GM18951 (cell line): ENCODE measurements around the gene SOCS6.
"Not testable (repeated sequence)": the region's sequence is repeated elsewhere in the genome, so short reads cannot be mapped to it uniquely, and the experiment has no call there.

ENCODE experiments used
- POLR2A ChIP-seq: IDR thresholded peaks from 4 replicates; pipeline ENCODE4 v1.6.1; 2011; ENCODE audit warnings: mild to moderate bottlenecking; ENCODE audit not compliant: insufficient read length, insufficient read depth; ENCODE audit errors: extremely low read depth
- in situ Hi-C: fragments of 300-500 bp; cut with MboI; formaldehyde crosslinking; loops from one replicate; pipeline ENCODE4 v1.12.0; 2022; ENCODE audit warnings: low sequenced_read_pairs, mixed read lengths, inconsistent platforms; ENCODE audit not compliant: unreplicated experiment

The SOCS6 gene

GRCh38 chr18:70334728-70335329 lies 46.0 kb downstream of the SOCS6 start:
- in situ Hi-C loops, result no loop called here
- TF ChIP-seq POLR2A, result no peak

GRCh38 chr18:70335892-70336726 lies 47.3 kb downstream of the SOCS6 start:
- TF ChIP-seq POLR2A, result no peak
- in situ Hi-C loops, result no loop called here

GRCh38 chr18:70337139-70337972 lies 48.5 kb downstream of the SOCS6 start:
- in situ Hi-C loops, result no loop called here
- no peak for TF ChIP-seq POLR2A

GRCh38 chr18:70338890-70339289 lies 50.0 kb downstream of the SOCS6 start:
- no peak for TF ChIP-seq POLR2A
- in situ Hi-C loops, result no loop called here

- in situ Hi-C loops, result no loop called here
Observed at GRCh38 chr18:70339915-70340314, 51.1 kb downstream of the SOCS6 start.

GRCh38 chr18:70348481-70348880 lies 59.6 kb downstream of the SOCS6 start:
- in situ Hi-C loops, result not testable (repeated sequence)

More at GRCh38 chr18:70339915-70340314, 51.1 kb downstream of the SOCS6 start:
- TF ChIP-seq POLR2A, result no peak

GRCh38 chr18:70349316-70349715 lies 60.5 kb downstream of the SOCS6 start:
- in situ Hi-C loops, result no loop called here
- no peak for TF ChIP-seq POLR2A

GRCh38 chr18:70354080-70354479 lies 65.2 kb downstream of the SOCS6 start:
- no peak for TF ChIP-seq POLR2A

GRCh38 chr18:70354771-70355170 lies 65.9 kb downstream of the SOCS6 start:
- TF ChIP-seq POLR2A, result no peak

More at GRCh38 chr18:70354080-70354479, 65.2 kb downstream of the SOCS6 start:
- in situ Hi-C loops, result no loop called here

GRCh38 chr18:70355620-70356385 lies 67.0 kb downstream of the SOCS6 start:
- in situ Hi-C loops, result no loop called here

More at GRCh38 chr18:70354771-70355170, 65.9 kb downstream of the SOCS6 start:
- in situ Hi-C loops, result no loop called here

GRCh38 chr18:70358105-70358406 lies 69.2 kb downstream of the SOCS6 start:
- in situ Hi-C loops, result not testable (repeated sequence)

More at GRCh38 chr18:70355620-70356385, 67.0 kb downstream of the SOCS6 start:
- TF ChIP-seq POLR2A, result no peak

- in situ Hi-C loops, result no loop called here
Observed at GRCh38 chr18:70359071-70359470, 70.2 kb downstream of the SOCS6 start.

GRCh38 chr18:70362258-70362657 lies 73.4 kb downstream of the SOCS6 start:
- no peak for TF ChIP-seq POLR2A
- in situ Hi-C loops, result no loop called here

More at GRCh38 chr18:70359071-70359470, 70.2 kb downstream of the SOCS6 start:
- no peak for TF ChIP-seq POLR2A
